HG03064 (cell line): ENCODE results near the gene SLC34A1.
A peak's percentile ranks its signal among the peaks of the same experiment; 100 is the strongest.
"Not testable (repeated sequence)": the region's sequence is repeated elsewhere in the genome, so short reads cannot be mapped to it uniquely, and the experiment has no call there.

ENCODE experiments used
- ATAC-seq: cut with Tn5 transposase; IDR thresholded peaks from one replicate; pipeline ENCODE4 v1.9.1; 2021; ENCODE audit warnings: low read depth; ENCODE audit not compliant: unreplicated experiment

SLC34A1 gene

GRCh38 chr5:177405312-177405711 is 21.1 kb downstream of the SLC34A1 start:
- no peak for ATAC-seq

- ATAC-seq: no peak
Observed at GRCh38 chr5:177405805-177406204, 21.6 kb downstream of the SLC34A1 start.

- ATAC-seq: no peak
Observed at GRCh38 chr5:177409043-177409801, 25.0 kb downstream of the SLC34A1 start, which contains the start of gene F12. F12 (minus strand) TSS chr5:177409564; CDS start chr5:177409527, 37 bp downstream.

- no peak for ATAC-seq
Observed at GRCh38 chr5:177410575-177410974, 26.3 kb downstream of the SLC34A1 start.

- peak; percentile 66 for ATAC-seq
Observed at GRCh38 chr5:177412603-177413233, 28.5 kb downstream of the SLC34A1 start.

- ATAC-seq: no peak
Observed at GRCh38 chr5:177414481-177414880, 30.2 kb downstream of the SLC34A1 start.

GRCh38 chr5:177417081-177417480 is 32.8 kb downstream of the SLC34A1 start:
- not testable (repeated sequence) for ATAC-seq

GRCh38 chr5:177419046-177419445 is 34.8 kb downstream of the SLC34A1 start:
- ATAC-seq: no peak

- ATAC-seq: not testable (repeated sequence)
Observed at GRCh38 chr5:177420472-177420871, 36.2 kb downstream of the SLC34A1 start.

GRCh38 chr5:177421062-177421798 is 37.0 kb downstream of the SLC34A1 start:
- ATAC-seq: no peak

- no peak for ATAC-seq
Observed at GRCh38 chr5:177423671-177424070, 39.4 kb downstream of the SLC34A1 start.

- no peak for ATAC-seq
Observed at GRCh38 chr5:177425196-177425800, 41.1 kb downstream of the SLC34A1 start.

- ATAC-seq: peak; percentile 76
Observed at GRCh38 chr5:177425801-177426565, 41.7 kb downstream of the SLC34A1 start.

GRCh38 chr5:177426566-177427210 is 42.5 kb downstream of the SLC34A1 start, which contains the start of gene GRK6:
GRK6 (plus strand) TSS chr5:177426676; CDS start chr5:177426846, 170 bp downstream.
- ATAC-seq: peak; percentile 12

GRCh38 chr5:177427211-177427822 is 43.1 kb downstream of the SLC34A1 start:
- ATAC-seq: no peak

GRCh38 chr5:177427919-177428573 is 43.8 kb downstream of the SLC34A1 start:
- no peak for ATAC-seq

GRCh38 chr5:177428574-177429217 is 44.5 kb downstream of the SLC34A1 start:
- no peak for ATAC-seq
